ENCODE results near the gene OSBPL5. TPM values are rescaled to one million over a fixed set of nuclear protein-coding genes. Genes with fewer than 3 reads are reported as not detected.
"Not testable (repeated sequence)": the region's sequence is repeated elsewhere in the genome, so short reads cannot be mapped to it uniquely, and the experiment has no call there.

OSBPL5 gene
- polyA plus RNA-seq, 1 donor, result 12.1 TPM

GRCh38 chr11:3181725-3182461 is 16.8 kb upstream of the OSBPL5 start:
- no peak for DNase-seq (ENCODE audit: low read depth)

DNA sequence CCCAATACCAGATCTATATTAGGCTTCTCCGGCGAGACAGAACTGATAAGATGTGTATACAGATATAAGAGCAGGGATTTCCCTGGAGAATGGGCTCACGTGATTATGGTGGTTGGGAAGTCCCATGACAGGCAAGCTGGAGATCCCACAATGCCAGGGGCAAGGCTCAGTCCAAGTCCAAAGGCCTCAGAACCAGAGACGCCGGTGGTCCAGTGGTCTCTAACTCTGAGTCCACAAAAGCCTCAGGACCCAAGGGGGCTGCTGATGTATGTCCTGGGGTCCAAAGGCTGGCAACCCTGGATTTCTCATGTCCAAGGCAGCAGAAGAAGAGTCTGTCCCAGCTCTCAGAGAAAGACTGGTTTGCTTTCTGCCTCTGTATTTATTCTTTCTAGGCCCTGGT is 15.8 kb upstream of the OSBPL5 start:
- DNase-seq (ENCODE audit: low read depth), result no peak

GRCh38 chr11:3178349-3178748 is 13.2 kb upstream of the OSBPL5 start:
- DNase-seq (ENCODE audit: low read depth), result no peak

GRCh38 chr11:3177931-3178330 is 12.8 kb upstream of the OSBPL5 start:
- no peak for DNase-seq (ENCODE audit: low read depth)

GRCh38 chr11:3176487-3176886 is 11.4 kb upstream of the OSBPL5 start:
- no peak for DNase-seq (ENCODE audit: low read depth)

GRCh38 chr11:3175194-3175593 is 10.1 kb upstream of the OSBPL5 start:
- no peak for DNase-seq (ENCODE audit: low read depth)

DNA sequence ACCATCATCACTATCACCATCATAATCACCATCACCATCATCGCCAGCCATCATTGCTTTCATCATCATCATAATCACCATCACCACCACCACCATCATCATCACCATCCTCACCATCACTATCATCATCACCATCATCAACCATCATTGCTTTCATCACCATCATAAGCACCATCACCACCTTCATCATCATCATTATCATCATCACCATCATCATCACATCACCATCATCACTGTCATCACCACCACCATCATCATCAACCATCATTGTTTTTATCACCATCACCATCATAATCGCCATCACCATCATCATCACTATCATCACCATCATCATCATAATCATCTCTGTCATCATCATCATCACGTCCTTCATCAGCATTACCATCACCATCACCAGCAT is 9.3 kb upstream of the OSBPL5 start:
- no peak for DNase-seq (ENCODE audit: low read depth)

GRCh38 chr11:3173795-3174194 is 8.7 kb upstream of the OSBPL5 start:
- no peak for DNase-seq (ENCODE audit: low read depth)

DNA sequence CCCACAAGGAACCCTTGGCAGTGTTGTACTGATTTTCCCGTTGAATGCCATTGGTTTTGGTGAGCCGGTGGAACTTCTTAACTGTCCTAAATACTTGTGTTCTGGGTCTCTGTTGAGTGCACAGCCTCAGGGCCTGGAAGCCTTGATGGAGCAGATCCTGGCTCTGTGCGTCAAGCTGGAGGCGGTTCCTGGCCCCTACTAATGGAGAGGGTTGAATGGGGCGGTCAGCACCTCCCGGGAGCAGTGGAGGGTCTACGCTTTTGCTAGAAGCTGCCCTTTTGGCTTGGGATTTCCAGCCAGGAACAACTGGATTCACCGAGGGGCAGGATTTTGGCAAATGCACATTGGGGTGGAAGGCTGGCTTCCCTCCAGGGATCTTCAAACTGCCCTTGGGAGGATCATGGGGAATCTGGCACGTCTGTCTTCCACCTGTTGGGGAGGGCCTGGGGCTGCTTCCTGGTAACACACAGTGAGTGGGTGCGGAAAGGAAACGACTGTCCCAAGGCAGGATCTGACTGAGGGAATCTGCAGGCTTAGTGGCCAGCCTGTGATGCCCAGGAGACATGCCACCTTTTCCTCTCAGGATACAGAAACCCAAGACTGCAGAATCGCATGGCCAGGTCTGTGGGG is 6.9 kb upstream of the OSBPL5 start:
- DNase-seq (ENCODE audit: low read depth), result no peak

DNA sequence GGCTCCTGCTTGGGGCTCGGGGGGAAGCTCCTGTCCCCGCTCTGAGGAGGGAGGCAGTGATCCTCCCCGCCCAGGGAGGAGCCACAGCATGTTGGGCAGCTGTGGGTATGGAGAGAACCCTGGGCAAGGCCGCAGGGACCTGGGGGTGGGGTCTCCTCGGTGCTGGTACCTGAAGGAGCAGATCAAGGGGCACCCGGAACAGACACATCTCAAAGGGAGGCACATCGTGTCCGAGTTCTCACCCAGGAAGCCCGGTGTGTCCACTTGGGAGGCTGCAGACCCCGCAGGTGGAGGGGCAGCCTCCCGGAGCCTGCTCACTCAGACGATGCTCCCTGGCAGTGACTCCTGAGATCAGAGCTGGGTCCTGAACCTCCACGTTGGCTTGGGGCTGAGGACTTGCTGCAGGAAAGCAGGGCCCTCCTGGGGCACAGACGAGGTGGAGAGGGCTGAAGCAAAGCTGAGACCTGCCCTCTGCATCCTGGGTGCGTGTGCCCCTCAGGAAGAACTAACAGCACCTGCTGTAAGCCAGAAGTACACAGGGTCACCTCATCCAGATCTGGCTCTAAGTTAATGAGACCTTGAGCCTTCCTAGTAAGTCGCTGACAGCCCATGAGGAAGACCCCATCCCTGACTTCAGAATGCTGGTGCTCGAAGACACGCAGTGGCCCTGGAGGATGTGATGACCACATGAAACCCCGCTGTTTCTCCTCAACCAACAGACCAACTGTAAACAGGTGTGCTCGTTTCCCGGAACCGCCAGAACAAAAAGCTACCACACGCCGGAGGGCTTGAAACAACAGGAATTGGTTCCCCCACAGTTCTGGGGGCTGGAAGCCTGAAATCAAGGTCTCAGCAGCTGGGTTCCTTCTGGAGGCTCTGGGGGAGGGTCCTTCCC is 5.9 kb upstream of the OSBPL5 start:
- no peak for DNase-seq (ENCODE audit: low read depth)

DNA sequence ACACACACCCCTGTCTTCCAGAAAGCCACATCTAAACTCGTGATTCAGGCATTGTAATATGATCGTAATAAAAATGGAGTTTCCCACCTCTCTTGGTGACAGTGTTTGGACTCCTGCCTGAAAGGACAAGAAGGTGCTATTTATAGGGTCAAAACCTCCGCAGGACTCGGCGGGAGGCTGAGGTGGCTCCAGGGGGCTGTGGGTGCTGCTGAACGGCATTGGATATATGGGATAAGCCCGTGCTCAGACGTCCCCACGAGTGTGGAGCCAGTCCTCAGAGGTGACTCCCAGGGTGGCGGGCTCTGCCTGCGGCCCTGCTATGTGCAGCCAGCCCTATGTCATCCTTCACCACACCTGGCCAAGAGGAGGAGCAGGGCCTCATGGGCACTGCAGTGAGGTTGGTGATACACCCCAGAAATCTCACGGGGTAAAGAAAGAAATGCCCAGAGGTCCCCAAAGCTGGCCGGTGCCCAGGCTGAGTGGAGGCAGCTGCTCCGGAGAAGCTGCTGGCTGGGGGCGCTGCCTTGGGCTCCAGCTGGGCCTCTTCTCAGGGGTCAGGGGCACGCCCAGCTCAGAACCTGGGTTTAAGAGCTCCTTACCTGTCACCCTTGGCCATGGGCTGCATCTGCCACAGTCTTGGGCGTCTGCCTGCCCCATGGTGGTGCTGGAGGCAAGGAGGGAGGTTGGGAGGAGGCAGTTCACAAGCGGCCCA is 5.1 kb upstream of the OSBPL5 start:
- DNase-seq (ENCODE audit: low read depth), result no peak

DNA sequence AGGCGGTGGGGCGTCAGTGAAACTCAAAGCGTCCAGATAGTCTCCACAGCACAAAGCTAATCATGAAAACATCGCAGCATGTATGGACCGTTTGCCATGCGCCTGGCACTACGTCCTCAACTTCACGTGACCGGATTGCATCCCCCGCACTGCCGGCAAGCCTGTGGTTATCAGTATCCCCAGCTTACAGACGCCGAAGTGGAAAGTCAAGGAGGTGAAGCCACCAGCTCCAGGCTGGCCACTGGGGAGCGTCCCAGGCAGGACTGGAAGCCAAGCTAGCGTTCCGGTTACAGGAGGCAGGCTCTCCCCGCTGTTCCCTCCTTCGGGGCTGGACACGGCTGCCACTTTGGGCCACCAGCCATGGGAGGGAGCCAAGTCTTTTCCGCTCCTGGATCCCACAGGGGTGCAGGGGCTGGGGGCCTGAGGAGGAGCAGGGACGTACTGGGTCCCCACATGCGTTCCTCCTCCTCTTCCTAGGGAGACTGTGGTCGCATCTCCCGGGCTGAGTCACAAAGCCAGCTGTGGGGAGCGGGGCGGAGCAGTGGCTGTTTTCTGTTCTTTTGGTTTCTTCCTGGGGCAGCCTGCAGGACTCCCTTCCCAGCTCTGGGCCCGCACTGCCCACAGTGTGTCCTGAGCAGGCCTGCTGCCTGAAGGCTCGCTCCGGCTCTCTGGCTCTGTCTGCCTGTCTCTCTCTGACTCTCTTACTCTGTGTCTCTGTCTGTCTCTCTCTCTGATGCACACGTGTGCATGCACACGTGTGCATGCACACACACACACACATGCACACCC is 4.3 kb upstream of the OSBPL5 start:
- no peak for DNase-seq (ENCODE audit: low read depth)

DNA sequence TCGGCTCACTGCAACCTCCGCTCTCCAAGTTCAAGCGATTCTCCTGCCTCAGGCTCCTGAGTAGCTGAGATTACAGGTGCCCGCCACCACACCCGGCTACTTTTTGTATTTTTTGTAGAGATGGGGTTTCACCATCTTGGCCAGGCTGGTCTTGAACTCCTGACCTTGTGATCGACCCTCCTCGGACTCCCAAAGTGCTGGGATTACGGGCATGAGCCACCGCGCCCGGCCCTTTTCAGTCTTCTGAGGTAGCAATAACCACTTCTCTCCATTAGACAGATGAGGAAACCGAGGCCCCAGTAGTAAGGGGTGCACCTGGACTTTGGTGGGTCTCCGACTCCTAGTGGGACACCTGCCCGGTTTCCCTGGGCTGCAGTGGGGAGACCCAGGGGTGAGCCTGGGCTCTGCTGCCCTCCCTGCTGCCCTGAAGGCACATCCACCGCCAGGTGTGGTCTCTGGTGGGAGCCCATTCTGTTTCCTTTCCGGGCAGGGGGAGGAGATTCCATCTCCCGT is 3.7 kb upstream of the OSBPL5 start:
- not testable (repeated sequence) for DNase-seq (ENCODE audit: low read depth)

- no peak for DNase-seq (ENCODE audit: low read depth)
Observed at GRCh38 chr11:3167143-3168119, 2.3 kb upstream of the OSBPL5 start.

- no peak for DNase-seq (ENCODE audit: low read depth)
Observed at GRCh38 chr11:3166268-3167142, 1.4 kb upstream of the OSBPL5 start.

- DNase-seq (ENCODE audit: low read depth), result no peak
Observed at GRCh38 chr11:3165916-3166267, 782 bp upstream of the OSBPL5 start.

- no peak for DNase-seq (ENCODE audit: low read depth)
Observed at GRCh38 chr11:3164552-3165151, 458 bp downstream of the OSBPL5 start.

DNA sequence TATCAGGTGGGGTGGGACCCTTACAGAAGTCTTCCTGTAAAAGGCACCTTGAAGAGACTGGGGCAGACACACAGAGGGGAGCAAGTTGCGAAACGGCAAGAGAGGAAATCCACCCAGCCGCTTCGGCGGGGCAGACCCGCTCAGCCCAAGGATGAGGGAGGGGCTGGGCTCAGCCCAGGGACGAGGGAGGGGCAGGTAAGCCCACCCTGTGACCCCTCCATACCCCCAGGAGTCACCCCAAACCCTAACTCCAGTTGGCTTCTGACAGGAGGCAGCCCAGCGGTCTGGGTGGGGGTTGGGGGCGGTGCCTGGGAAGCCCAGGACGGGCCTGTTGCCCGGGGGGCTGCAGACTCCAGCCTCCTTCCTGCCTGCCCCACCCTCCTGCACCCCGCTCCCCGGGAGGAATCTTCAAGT is 965 bp downstream of the OSBPL5 start:
- no peak for DNase-seq (ENCODE audit: low read depth)
